NCI-H1436 (cell line): ENCODE results near the gene MTCH1.
"Not testable (repeated sequence)": the region's sequence is repeated elsewhere in the genome, so short reads cannot be mapped to it uniquely, and the experiment has no call there.

Experiments used
- DNase-seq: peaks from one replicate; lab custom pipeline; 2025; lab: John Stamatoyannopoulos, UW

MTCH1 gene

DNA sequence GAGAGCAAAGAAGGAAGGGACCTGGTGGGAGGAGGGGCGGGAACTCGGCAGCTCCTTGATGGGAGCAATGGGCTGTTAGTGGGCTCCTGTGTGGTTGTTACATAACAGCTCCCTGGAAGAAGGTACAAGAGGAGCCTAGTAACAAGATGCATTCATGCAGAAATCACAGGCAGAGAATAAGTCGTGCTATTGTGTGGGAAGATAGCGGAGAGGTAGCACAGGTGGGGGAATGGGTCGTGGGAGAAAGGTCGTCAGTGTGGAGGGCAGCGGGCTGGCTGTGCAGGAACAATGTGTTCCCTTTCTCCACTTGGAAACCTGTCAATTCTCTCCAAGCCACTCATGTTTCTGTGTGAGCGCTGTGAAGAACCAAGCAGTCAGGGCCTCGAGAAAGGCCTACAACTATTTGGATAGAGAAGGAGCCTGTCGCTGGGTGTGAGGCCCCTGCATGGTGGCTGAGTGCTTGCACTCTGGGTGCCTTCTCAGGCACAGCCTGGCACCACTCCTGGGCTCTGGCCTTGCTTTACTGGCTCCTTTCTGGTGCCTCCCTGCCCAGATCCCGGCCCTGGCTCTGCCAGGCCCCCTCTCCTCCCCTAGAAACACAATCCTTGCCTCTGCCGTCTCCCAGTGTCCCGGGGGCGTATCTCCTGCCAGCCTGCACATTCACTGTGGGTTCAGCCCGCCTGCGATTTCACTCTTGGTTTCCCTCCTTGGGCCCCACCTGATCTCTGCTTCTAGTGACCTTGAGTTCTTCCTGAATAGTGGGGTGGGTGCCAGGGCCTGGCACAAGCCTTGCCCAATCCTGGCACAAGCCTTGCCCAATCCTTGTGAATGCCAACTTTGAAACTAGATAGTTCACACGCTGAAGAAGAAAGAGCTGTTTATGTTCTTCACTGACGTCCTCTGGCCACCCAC, 12.1 kb upstream of the MTCH1 start:
- no peak for DNase-seq

DNA sequence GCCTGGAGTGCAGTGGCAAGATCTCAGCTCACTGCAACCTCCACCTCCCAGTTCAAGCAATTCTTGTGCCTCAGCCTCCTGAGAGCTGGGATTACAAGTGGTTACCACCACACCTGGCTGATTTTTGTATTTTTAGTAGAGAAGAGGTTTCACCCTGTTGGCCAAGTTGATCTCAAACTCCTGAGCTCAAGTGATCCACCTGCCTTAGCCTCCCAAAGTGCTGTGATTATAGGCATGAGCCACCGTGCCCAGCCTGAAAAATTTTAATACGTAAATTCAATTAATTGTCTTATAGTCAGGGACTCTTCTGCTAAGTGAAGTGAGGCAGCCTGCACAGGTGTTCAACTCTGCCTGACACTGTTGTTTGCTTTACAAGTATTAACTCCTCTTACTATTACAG, 4.4 kb upstream of the MTCH1 start:
- not testable (repeated sequence) for DNase-seq

DNA sequence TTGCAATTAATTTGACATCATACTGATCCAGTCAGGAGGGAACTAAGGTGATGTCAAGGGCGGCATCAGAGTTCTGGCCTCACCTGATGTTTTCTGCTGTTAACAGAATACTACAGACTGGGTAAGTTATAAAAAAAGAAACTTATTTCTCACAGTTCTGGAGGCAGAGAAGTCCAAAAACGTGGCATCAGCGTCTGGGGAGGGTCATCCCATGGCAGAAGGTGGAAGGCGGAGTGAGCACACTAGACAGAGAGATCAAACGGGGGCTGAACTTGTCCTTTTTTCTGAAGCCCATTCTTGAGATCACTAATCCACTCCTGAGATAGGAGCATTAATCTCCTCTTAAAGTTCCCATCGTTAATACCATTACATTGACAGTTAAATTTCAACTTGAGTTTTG, 3.3 kb upstream of the MTCH1 start:
- no peak for DNase-seq

DNA sequence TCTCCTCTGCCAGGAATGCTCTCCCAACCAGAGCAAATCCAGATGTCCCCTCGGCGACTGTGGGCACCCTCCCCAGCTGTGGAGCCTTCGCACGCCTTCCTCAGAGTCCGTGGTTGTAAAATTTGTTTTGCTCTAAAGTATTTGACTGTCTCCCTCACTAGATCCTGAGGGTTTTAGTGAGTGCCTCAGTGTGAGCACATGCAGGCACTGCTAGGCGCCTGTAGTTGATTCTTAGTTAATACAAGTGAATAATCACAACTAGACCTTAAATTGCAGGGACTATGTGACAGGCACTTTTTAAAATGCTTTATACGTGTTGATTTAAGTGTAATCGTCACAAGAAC, 680 bp upstream of the MTCH1 start:
- DNase-seq = no peak

DNA sequence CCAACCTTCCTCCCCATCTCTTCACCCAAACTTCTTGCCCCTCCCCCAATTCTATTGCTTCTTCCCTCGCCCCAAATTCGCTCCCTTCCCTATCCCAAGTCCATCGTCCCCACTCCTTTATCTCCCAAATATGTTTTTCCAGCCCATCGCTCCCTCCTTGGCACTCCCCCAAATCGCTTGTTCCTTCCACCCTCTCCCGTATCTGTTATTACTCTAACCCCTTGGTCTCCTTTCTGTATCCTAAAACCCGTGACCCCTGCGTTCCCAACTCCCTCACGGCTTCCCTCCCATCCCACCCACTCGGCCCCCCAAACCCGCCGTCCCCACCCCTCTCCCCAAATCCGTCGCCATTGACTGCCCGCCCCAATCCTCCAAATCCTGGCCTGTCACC, 584 bp downstream of the MTCH1 start:
- no peak for DNase-seq

DNA sequence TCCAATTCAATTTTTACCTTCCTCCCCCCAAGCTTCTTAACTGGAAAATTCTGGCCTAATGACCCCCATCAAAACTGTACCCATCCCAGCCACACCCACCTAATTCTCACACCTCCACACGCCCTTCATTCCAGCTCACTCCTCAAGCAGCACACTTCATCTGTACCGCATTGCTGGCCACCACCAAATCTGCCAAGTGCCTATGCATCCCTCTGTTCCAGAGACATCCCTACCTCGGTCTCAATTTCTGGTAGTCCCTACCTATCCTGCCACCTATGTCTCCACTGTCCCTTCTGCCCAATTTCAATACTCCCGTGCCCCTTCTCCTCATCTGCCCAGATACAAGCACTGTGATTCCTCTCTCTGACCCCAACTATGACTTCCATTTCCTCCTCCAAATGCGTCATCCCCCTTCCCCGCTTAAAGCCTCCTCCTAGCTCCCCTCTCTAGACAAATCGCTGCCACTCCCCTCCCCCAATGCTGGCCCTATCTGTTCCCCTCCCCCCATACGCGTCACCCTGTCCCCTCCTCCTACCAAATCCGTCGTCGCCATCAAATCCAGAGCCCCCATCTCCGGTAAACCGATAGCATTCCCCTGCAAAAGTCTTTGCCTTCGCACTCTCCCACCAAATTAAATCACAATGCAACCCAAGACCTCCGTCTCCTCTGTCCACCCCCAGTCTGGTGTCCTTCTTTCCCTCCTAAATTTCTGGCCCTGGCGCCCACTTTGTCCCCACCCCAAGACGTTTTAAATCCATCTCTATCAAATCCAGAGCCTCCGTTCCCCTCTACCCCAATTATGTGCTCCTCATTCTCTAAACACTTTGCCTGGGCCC, 1.2 kb downstream of the MTCH1 start:
- peak; percentile 44 for DNase-seq

DNA sequence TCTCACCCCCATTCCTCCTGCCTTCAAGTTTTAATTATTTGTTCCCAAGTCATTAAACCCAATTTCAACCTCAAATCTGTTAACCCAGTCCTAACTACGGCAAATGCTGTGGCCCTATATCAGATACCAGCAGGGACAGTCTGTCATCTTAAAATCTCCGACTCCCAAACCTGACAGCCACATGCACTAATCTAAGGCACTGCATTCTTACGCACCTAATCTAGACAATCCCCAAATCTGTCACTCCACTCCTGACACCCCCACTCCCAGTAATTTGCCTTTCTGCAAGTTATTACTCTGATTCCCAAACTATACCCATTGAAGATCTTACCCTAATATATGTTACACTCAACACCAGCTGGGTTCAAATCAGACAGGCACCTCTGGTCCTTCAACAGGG, 2.5 kb downstream of the MTCH1 start:
- no peak for DNase-seq

DNA sequence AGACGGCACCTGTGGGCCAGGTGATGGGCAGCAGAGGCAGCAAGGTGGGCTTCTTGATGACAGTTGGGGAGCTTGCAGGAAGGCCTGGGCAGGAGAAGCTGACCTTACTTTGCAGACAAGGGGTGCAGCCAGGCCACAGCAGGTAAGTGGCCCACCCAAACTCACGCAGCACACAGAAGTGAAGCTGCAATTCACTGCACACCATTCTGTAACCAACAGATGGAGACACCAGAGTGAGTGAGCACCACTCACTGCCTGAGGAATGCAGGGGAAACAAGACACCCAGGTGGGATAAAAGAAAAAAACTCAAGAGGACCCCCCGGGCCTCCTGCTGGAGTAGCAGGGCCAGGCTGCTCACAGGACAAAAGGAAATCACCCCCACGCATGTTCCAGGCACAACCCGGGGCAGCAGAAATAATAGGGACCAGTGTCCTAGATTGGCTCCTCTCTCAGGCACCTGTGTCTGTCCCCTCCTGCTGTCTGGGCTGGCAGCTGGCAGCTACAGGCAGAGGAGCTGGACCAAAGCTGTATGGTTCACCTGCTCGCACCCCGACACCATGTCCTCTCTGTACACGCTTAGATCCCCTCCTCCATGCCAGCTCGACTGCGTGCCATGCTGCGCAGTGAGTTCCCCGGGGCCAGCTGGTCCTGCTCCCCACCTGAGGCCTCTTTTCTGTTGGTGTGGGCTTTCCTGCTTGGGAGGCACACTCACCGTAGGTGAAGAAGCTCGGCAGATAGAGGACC, 4.9 kb downstream of the MTCH1 start:
- DNase-seq = no peak

DNA sequence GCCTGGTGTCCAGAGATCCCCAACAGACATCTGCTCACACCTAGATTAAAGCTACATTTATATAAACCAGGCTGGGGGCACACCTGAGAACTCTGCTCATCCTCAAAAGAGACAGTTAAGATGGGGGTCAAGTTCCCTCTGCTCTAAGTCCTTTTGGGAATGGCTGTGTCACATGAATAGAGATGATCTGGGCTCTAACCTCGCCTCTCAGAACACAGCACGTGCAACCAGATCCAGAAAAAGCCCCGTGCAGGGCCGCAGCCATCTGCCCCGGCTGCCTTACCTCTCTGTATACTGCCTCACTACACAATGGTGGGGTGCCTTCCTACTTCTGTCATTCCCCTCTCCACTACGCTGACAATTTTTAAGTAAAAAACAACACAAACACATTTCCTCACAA, 5.9 kb downstream of the MTCH1 start:
- no peak for DNase-seq

DNA sequence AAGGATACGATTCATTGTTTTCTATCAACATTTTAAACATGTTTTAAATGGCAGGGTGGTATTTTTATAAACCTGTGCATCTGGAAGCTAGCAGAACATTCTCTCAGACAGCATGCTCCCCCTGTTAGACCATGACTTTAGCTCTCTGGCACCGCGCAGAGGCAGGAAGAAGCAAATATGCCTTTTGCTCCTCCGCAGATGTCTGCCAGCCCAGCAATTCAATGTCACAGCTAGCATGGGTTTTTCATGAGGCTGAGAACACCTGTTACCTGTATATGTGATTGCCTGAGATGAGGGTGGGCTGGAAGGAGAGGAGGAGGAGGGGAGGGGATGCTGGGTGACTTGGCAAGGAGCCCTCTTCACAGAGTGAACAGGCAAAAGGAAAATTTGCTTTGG, 6.7 kb downstream of the MTCH1 start:
- peak; percentile 30 for DNase-seq

DNA sequence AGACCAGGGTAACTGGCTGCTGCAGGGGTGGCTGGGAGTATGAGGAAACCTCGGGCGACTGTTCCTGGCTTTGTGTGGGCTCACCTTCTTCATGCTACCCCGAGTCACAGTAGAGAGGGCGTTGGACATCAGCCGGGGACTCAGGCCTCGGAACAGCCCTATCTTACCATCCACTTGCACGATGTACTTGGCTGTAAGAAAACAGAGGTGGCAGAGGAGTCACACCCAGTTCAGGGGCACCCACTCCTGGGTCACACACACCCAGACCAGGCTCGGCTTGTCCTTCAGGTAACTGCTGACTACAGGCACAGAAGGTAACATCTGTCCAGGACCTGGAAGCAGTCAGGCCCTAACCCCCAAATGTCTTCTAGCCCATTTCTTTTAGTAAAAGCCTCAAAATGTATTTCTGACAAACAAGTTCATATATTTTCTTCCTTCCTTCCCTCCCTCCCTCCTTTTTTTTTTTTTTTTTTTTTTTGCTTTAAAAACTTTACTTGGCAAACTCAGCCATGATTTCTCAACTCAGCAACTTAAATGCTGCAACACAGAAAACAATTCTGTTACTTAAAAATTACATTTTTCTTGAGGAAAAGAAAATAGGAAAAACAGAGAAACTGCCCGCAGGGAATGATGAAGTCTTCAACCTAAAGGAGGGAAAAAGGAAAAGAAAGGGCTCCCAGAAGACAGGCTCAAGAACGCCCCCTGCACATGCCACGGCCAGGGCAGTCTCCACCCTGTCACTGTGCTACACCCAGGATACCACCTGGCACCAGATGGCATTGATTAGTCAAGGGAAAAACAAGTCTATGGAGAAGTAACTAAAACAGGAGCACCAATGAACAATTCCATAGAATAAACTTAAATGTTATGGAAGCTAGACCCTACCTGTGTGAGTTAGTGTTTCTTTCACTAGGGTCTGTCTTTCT, 7.3 kb downstream of the MTCH1 start:
- no peak for DNase-seq

DNA sequence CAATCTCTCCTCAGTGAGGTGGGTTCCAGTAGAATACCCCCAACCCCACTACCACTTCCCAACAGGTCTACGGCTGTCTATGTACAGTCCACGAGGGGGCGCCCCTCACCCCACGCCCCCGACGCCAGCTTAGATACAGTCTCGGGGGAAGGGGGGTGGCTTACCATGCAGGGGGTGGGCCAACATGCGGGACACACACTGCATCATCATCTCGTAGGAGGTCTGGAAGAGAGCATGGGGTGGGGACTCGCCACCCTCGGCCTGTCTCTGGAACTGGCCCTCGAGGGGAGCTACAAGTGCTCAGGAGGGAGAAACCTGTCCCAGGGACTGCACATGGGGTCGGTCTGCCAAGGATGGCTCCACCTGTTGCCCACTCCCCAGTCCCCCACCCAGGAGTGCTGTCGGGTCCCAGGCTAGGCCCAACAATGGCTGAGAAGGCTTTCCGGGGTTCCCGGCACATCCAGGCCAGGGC, 8.5 kb downstream of the MTCH1 start:
- no peak for DNase-seq

DNA sequence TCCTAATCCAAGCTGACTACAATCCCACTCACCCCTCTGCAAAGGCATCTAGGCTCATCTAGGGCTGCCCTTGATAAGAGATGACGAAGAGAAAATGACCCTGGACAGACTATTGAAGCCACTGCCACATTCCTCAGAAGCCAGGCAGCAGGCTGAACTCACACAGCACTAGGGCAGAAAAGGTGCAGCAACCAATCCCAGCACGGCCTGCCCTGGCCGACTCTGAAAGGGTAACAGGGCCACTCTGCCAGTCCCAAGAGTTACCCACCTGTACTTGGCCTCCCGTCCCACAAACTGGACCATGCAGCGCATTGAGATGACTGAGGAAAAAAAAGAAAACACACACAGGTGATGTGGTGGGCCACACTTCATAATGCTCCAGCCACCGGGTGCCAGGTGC, 9.1 kb downstream of the MTCH1 start:
- no peak for DNase-seq

DNA sequence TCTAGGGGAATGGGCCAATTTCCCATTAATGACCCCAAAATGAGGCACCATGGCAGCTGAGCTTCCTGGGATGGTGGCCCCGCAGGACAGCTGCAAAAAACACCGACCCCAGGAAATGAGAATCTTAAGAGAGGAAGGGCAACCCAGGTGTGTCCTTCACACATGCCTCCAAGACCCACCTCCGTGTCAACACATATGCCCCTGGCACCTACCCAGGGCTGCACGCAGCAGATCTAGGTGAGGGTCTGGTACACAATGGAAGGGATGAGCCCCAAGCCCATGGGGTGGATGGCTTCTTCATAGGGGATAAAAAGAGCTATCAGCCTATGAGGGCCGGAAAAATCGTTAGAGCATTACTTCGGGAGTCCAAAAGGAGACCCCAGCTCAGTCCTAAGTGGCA, 9.5 kb downstream of the MTCH1 start:
- DNase-seq = no peak

DNA sequence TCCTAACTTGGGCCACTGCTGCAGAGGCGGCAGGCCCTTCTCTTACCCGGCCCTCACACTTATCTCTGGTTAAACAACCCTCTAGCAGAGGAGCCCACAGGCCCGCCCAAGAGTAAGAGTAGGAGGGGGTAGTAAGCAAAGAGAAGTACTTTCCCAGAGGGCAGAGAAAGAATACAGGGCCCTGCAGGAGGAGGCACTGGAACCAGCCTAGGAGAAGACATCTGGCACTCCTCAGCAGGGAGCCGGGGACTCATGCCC, 10.1 kb downstream of the MTCH1 start:
- DNase-seq = no peak

DNA sequence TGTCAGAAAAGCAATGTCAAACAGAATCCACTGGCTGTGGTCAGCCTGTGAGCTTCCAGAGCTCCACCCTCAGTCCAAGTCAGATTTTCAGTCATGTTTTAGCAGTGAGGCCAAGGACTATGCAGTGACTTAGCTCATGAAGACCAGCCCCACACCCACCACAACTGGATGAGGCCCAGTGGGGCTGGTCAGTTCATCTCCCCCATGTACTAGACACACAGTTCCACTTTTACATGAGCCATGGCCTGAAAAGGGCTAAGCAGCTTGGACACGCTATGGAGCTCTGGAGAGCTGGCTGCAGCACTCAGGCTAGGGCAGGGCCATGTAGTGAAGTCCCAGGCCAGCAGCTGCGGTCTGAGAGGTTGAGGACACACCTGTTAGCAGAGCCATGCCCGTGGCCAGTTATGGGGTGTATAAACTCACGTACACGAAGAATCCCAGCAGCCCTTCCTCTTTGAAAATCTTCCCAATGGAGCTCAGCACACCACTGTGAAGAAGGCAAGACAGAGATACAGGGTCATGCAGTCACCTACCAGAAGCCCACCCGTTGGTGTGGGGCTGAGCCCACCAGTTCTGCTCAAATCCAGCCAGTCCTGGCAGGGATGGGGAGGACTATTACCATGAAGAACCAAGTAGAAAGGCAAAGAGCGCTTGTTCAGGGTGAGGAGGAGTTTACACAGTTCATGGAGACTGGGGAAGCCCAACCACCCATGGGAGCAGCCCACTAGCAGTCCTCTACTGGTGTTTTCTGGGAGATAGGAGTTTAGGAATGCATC, 10.6 kb downstream of the MTCH1 start:
- DNase-seq = no peak

DNA sequence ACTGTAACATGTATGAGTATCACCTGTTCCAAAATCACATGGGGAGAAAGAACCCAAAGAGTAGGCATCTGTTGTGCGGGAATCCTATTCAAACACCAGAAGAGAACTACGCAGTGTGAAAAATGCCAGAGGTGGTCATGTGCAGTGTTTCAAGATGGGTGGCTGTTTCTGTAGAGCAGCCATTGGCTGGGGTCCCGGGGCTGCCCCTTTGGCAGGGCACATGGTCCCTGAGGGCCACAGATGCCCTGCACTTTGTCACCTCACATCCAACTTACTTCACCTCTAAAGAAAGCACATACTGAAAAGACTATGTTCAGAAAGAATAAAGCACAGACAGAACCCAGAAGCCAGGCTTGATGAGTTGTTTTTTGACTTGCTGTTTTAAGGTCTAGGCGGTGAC, 12.3 kb downstream of the MTCH1 start:
- no peak for DNase-seq

DNA sequence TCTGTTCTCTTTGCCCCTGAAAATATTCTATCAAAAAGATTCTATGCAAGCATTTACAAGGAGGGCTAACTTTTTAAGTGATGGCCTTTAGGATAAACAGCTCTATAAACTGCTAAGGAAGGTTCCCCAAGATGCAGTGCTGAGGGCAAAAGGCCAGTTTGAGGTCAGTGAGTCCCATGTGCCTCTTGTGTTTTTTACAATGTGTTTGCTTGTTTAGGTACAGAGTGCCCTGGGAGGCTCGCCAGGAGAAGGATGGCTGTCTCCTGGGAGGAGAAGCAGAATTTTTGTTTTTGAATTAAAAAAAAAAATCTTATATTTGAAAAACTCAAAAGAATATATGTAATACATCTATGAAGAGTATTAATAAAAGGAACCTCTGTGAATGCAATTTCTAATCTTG, 12.8 kb downstream of the MTCH1 start:
- DNase-seq = no peak

DNA sequence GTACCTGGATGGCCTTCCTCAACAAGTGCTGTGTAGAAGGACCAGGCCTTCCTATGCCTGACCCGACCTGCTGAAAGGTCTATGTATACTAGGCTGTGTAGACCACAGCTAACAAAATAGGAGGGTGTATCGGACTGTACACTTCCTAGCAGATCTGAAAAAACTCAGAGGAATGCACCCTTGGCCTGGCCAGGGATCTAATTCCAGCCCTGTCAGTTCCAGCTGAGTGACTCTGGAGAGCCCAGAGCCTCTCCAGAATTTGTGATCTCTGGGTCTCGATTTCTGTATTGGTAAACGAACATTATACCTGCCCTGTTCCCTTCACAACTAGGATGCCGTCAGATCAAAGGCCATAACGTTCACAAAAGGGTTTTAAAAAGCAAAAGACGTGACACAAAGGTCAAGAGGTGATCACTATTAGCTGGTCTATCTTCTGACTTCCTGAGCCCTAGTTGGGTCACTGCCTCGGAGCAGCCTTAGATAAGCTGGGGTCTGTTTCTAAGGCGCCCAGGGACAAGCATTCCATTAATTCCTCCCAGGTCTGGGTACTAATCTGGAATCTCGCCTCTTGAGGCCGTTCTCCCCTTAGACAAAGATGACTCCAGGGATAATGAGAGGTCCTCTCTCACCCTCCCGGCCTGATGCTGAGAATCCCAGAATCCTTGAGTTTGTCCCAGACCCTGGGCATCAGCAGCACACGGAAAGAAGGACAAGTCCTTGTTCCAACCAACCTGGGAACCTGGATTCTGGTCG, 13.9 kb downstream of the MTCH1 start:
- no peak for DNase-seq
